GM21576 (cell line): ENCODE results near the gene DTX1.

Experiments
- ATAC-seq: cut with Tn5 transposase; IDR thresholded peaks from one replicate; pipeline ENCODE4 v1.9.1; 2021; ENCODE audit warnings: mild to moderate bottlenecking, moderate library complexity; ENCODE audit not compliant: unreplicated experiment

Gene DTX1

DNA sequence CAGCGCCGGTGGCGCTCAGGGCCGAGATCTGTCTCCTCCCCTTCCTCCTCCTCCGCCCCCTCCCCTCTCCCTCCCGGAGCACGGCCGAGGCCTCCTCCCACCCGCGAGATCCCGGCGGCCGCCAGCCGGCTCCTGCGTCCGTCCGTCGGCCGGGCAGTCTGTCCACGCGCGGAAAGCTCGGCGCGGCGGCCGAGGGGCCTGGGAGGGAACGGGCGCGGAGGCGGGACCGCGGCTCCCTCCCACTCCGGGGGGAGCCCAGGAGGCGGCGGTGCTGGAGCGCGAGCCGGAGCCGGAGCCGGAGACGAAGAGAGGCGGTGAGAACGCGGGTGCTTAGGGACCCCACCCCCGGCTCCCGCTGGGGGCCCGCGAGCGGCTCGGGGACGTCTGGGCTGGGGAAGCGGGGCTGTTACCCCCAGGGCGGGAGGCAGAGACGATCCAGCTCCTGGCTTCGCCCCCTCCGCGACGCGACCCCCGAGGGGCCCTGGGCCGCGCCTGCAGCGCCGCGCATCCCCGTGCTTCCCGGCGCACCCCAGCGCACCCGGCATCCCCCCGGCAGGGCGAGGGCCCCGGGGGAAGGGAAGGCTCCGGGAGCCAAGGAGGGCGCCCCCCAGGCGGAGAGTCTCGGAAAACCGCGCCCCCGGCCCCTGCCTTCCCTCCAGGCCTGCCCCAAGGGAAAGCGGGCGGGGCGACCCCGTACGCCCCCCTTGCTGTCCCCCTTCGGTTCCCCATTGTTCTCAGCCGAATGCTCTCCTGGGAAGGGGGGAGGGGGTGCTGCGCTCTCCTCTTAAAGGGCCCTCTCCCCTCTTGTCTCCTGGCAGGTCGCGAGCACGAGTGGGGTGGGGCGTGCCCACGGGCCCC lies at the start of gene DTX1:
Gene DTX1 (plus strand): TSS at position 100 of the 858 bp plus-strand sequence. CDS start 1,463 bp downstream, outside the sequence.
- ATAC-seq: no peak

DNA sequence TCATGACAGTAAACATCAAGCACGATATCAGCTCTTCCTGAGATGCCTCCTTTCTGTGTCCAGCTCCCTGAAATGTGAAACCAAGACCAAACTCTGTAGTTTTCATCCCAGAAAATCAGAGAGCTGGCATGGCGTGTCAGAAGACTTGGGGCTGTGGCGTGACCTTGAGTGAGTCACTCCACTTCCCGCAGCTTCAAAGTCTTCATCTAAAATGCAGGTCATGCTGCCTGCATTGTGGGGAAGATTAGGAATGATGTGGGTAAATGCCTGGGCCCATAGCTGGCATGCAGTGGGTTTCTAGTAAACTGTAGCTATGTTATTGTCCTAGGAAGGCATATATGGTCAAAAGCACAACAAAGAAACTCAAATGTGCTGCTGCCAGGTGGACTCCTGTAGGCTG lies 49.4 kb upstream of the DTX1 start:
- no peak for ATAC-seq

DNA sequence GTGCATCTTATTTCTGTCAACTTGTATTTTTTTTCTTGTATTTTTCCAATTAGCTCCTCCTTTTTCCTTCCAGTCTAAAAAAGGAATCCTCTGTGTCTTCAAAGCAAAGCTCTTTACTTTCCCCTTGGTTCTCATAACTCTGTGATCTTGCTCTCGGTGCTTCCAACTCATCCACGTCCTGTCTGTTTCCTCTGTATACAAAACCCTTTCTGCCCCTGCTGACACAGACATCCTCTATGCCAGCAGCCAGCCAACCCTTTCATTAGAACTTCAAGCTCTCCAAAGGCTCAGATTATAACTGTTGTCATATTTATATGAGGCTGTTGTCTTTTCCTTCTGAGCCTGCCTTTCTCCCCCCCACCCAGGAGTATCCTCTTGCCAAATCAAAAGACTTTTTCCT lies 45.8 kb upstream of the DTX1 start:
- ATAC-seq: no peak

DNA sequence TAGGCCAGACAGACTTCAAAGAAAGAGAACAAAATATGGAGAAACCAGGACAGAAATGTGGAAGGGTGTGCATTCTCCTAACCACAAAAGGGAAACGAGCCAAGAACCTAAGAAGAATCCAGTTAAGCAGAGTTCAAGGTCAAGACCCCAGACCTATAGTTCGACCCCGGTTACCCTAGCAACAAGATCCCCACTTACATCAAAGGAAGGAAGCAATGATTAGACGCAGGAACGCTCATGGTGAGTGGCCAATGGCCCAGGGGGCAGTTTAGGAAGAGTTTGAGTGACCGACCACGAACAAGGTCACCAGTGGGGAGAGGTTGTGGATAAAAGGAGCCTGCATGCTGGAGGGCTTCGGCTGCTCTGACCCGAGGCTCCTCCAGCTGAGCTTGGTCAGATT lies 42.0 kb upstream of the DTX1 start:
- no peak for ATAC-seq

DNA sequence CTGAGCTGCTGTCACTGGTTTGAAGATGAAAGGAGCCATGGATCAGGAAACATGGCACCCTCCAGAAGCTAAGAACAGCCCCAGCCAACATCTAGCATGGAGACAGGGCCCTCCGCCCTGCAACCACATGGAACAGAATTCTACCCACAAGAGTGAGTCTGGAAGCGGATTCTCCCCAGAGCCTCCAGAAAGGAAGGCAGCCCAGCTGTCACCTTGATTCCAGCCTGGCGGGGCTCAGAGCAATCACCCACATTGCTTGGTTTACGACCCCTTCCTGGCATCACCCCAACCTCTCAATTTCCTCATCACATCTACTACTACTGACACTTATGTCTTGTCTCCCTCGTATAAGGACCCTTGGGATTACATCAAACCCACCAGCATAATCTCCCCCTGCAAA lies 39.7 kb upstream of the DTX1 start:
- no peak for ATAC-seq

DNA sequence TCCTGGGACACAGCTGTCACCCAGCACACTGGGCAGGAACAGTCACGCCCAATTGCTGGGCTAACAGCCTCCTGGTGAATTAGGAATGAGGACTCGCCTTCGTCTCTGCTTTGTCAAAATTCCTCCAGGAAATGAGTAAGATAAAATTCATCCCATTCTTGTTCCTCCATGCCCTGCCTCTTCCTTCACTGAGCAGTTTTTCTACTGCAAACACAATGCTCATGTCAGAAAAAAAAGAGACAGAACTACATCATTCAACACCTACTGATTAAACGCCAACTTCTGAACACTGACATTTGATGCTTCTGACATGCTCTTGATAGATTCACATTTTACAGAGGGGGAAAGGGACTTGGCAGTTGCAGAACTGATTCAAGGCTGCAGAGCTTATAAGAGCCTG lies 37.5 kb upstream of the DTX1 start:
- ATAC-seq: no peak

DNA sequence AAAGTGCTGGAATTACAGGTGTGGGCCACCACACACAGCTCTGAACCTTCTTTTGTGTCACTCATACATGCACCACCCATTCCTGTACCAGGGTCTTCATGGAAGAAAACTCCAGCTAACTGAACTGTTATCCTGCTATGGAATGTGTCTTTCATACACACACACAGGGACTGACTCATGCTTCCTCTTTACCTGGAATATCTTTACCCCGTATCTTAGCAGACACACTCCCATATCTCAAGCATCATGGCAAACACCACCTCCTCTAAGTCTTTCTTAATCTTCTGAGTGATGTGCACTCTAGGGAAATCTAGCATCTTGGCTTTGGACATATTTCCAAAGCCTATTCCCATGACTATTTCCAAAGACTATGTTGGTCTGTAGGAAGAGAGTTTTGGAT lies 35.0 kb upstream of the DTX1 start:
- ATAC-seq: no peak

DNA sequence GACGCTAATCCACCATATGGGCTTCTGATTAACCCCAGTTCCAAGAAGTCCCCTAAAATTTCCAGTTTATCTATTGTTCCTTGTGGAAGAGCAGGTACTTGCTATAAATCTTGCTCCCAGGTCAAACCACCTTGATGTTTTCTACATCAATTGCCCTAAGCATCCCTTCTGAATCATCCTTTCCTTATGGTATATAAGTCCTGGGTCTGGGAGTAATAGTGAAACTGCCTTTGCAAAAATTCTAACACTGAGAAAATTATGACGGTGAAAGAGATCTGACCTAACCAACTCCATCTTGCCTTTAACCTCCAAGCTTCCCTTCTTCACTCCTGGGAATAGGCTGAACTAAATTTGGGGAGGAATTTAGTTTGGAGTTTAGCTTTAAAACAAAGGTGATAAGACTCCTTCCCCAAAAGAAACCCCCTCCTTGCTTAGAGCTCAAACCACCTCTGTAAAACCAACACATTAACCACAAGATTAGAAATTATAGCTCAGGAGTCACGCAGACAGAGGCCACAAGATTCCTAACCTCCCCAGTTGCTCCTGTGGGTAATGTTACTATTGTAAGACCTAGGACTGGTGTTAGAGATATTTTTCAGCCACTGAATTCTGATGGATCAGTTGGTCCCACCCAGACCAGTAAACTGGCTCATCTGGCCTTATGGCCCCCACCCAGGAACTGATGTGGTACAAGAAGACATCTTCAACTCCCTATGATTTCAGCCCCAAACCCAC lies 33.8 kb upstream of the DTX1 start:
- ATAC-seq: no peak

DNA sequence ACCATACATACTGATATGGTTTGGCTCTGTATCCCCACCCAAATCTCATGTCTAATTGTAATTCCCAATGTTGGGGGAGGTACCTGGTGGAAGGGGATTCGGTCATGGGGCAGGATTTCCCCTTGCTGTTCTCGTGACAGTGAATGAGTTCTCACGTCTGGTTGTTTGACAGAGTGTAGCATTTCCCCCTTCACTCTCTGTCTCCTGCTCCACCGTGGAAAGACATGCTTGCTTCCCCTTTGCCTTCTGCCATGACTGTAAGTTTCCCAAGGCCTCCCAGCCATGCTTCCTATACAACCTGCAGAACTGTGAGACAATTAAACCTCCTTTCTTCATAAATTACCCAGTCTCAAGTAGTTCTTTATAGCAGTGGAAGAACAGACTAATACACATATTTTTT lies 28.8 kb upstream of the DTX1 start:
- no peak for ATAC-seq

DNA sequence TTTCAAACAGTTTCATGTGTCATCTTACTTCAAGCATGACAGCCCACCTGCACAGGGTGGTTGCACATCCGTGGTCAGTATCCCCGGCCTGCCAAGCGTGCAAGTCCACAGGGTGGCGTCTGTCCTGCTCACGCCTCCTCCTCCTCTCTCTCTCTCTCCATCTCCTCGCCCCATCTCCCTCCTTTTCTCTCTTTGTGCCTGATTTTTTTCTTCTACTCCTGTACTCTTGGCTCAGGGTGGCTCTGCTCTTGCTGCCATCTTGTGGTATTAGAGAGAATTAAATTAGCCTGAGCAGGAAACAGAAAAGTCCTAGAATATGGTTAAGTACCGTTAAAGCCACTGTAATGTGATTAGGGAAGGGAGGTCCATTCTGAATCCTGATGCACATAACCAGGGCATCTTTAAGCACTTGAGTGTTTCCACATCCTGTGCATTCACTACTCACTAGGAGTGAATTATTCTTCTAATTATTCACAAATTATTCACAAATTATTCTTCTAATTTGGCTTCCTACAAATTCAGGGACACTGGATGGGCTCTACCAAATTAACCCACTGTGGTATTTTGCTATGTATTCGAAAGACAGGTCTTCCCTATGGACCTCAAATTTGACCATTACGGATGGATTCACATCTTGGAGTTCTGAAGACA lies 25.5 kb upstream of the DTX1 start:
- no peak for ATAC-seq

DNA sequence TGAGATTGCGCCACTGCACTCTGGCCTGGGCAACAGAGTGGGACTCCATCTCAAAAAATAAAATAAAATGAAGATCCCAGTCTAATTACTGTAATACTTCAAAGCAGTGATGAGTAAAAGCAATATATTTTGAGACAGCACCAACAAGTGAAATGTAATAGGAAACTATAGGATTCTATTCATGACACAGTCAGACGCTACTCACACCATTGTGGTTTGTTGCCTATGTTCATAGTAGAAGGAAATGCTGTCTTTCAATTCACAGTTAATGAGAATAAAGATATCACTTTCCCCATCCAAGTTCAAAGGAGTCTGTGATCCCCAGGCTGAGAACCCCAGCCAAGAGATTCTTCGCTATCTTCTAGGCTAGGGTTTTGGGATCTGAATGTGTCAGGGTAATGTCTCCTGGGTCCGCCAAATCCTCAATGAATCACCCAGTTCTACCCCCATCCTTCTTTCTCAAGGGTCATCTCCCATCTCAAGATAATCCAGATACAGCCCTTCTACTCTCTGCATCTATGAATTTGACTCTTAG lies 16.6 kb upstream of the DTX1 start:
- no peak for ATAC-seq

DNA sequence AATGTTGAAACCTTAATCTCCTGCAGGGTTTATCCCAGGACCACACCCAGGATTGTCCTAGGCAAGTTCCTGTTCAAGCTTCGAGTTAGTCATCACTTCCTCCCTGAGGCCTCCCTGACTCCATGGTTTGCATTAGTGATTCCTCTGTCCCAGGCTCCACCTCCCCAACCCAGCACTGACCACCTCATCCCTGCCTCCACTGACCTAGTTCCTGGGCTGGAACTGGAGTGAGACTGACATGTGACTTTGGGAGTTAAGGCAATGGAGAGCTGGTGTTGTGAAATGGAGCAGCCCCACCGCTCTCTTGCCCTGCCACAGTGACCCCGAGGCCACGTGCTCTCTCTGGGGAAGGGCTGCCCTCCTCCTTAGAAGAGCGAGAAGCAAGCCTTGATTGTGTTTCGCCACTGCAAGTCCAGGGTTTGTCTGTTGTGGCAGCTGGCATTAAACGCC lies 15.8 kb upstream of the DTX1 start:
- ATAC-seq: no peak

DNA sequence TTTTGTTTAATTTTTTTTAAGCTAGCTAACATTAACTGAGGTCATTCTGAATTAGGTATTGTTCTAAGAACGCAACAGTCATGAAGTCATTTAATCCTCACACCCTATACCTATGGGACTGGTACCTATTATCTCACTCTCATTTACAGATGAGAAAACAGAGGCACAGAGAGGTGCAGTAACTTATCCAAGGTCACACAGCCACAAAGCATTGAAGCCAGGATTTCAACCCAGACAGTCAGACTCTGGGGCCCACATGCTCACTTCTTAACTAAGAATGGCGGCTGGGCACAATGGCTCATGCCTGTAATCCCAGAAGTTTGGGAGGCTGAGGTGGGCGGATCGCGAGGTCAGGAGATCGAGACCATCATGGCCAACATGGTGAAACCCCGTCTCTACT lies 15.0 kb upstream of the DTX1 start:
- ATAC-seq: no peak

DNA sequence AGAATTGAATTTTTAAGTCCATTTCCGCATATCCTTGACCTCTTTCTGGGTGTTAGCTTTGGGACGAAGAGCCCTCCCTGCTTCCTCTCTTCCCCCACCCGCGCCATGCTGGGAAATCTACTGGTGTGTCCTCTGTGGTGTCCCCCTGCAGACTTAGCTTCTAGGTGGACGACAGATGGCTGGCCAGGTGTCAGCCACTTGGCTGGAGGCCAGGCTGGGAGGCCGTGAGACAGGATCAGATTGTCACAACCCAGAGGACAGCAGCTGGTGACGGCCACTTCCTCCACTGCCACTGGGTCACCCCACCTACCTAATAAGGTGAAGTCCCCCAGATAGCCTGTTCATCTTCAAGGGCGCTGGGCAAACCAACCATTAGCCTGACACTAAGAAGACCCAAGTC lies 13.3 kb upstream of the DTX1 start:
- ATAC-seq: no peak

DNA sequence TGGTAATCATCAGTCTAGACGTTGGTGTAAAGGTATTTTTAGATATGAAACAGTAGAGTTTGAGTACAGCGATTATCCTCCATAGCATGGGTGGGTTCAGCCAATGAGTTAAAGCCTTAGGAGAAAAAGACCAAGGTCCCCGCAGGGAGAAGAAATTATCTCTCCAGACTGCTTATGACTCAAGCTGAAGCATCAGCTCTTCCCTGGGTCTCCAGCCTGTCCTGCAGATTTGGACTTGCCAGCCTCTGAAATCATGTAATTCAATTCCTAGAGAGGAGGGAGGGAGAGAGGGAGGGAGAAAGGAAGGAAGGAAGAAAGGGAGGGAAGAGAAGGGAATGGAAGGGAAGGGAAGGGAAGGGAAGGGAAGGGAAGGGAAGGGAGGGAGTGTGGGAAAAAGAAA lies 12.0 kb upstream of the DTX1 start:
- ATAC-seq: no peak

DNA sequence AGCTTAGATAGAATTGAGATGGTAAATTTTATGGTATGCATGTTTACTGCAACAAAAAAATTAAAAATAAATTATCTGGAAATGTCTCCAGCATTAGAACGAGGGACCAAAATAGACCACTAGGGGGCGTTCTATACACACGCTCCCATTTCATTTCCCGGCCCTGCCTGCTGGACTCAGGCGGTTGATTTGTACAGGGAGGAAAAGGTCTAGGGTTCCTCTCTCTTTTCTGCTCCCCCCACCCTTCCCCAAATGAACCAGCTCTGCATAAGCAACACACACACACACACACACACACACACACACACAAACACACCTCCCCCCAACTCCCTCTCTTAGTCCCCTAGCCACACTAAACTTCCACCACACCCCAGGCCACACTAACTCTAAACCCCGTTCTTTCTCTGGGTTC lies 7.8 kb upstream of the DTX1 start:
- no peak for ATAC-seq

DNA sequence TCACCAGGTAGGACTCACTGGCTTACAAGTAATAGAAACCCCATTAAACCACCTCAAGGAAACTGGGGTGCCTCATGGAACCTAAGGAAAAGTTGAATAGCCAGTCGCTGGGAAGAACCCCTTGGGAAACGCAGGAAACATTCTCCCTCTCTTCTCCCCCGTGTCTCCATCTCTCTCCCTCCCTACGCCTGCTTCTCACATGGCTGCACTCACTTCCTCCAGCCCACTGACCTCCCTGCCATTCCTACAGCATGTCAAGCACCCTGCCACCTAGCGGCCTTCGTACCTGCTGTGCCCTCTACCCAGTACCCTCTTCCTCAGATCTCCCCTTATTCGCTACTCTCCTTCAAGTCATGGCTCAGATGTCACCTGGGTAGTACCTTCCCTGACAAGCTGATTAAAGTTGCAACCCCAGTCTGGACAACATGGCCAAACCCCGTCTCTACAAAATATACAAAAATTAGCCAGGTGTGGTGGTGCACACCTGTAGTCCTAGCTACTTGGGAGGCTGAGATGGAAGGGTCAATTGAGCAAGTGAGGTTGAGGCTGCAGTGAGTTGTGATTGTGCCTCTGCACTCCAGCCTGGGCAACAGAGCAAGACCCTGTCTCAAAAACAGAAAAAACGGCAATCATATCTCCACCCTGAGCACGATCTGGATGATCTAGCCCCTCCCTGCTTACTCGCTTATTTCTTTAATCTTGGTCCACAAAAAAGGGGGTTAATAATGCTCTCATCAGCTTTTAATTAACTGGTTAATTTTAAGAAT lies 6.4 kb upstream of the DTX1 start:
- ATAC-seq: no peak

DNA sequence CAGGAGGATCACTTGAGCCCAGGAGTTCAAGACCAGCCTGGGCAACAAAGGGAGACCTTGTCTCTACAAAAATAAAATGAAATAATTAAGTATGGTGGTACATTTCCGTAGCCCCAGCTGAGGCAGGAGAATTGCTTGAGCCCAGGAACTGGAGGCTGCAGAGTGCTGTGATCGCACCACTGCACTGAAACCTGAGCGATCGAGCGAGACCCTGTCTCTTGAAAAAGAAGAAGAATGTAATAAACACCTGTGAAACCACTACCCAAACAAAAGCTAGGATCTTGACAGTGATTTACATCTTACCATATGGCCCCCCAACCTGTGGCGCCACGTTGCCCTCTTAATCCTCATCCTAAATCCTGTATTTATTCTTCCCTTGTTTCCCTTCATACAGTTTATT lies 5.7 kb upstream of the DTX1 start:
- no peak for ATAC-seq

DNA sequence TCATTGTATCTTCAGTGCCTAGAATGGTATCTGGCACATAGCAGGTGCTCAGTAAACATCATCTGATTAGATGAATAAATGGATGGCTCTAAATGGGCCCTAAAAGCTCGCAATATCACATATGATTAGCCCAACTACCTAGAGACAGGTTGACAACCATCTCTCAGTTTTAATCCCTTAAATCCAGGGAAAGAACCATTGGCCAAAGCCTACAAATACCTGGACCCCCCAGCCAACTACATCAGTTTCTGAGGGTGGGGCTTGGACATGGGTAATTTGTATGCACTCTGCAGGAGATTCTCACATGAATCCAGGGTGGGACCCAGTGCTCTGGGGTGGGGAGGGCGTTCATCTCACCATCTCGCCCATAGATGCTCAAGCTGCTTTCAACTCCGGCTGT lies 4.8 kb upstream of the DTX1 start:
- ATAC-seq: no peak

DNA sequence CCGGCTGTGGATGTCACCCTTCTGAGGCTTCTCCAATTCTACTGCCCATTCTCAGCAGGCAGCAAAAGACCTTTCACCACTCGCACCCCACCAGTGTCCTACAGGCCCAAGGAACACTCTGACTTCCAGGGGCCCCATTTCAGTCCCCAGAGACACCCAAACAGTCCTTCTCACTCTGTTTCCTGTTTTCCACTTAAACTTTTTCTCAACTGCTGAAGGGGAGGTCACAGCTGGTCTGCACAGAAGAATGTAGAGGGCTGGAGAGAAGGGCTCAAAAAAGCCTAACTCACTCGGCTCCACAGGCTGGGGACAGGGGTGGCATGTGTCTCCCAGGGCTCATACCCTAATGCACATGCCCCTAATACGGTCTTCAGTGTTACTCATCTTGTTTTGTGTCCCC lies 4.2 kb upstream of the DTX1 start:
- ATAC-seq: no peak

DNA sequence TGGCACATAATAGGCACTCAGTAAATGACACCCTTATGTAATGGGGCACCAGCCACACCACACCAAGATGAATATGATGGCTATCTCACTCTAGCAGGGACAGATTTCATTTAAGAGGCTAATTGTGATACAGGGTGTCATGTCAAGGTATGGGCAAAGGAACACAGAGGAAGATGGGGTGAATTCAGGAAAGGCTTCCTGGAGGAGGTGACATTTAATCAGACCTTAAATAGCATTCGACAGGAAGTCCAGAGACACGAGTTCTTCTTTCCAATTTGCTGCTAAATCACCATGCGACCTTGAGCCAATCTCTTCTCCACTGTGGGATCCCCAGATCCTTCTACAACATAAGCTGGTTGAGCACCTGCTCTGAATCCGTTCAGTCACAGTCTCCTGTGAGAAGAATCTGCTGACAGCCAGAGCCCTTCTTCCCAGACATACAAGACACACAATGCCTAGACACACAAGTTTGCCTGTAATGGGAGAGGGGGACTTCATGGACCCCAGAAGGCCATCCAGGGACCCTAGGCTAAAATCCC lies 1.5 kb upstream of the DTX1 start:
- no peak for ATAC-seq
